CD4-positive, alpha-beta T cell treated with Interleukin-1 beta for 1 hour (primary cell): ENCODE results near the gene FLT1.

Experiments
- DNase-seq, 2 donors: peaks; one replicate each; pipeline ENCODE4 v3.0.0-alpha.2; 2020 to 2022

Gene FLT1

DNA sequence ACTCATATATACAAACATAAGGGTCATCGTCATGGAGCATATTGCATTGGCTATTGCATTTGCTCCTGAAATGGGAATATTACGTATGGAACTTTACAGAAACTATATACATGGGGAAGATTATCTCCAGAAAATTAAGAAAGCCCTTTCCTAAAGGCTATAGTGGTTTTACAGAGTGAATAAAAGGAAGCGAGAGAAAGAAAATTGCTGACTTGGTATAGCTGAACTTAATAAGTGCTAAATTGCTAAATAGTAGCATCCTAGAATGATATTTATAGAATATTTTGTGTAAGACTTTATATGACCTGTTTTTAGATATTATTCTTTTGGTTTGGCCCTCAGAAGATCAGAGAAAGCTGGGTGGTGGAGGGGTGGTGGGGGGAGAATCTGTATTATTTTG lies 114.6 kb downstream of the FLT1 start:
- DNase-seq, result no peak

DNA sequence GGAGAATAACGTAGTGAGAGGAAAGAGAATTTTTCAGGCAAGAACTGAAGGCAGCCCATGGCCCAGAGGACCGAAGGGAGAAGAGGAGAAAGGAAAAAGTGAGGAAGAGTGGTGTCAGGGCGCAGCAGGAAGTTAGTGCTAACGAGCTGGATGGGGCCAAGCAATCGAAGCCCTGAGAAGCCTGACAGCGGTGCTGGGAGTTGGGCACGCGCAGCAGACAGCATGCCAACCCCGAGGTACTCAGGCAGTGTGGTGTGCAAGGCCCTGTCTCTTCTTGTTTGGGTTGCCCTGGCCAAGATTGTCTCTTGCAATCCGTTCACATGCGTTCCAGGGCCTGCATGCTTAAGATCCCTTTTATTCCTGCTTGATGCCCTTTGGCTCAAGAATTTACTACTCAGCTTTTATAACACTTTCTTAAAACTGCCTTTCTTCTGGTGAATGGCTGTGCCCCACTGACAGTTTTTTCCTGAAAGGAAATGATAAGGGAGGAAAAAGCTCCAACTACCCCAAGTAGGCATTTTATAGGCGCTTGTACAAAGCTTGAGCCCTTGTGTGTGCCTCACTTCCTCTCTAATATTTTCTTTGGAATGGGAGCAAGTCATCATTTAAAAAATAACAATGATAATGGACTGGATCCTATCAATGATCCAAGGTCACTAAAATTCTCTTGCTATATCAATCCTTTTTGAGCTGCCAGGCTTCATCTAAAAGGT lies 115.4 kb downstream of the FLT1 start:
- DNase-seq, result no peak

DNA sequence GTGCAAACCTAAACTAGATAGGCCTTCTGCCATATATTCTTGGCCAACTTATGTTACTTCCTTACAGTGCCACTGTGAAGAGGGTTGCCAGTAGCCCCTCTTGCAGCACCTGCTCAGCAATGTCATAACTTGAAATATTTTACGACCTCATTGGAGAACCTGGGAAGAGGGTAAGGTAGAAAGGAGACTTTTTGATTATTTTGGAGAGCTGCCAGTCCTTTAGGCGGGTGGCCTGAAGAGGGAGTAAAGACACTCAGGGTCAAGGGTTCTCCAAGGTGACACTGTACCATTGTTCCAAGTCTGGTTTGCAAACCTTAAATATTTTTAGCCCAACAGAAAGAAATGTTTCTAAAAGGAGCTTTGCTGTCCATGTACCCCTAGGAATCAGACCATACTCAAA lies 118.3 kb downstream of the FLT1 start:
- DNase-seq, result no peak

DNA sequence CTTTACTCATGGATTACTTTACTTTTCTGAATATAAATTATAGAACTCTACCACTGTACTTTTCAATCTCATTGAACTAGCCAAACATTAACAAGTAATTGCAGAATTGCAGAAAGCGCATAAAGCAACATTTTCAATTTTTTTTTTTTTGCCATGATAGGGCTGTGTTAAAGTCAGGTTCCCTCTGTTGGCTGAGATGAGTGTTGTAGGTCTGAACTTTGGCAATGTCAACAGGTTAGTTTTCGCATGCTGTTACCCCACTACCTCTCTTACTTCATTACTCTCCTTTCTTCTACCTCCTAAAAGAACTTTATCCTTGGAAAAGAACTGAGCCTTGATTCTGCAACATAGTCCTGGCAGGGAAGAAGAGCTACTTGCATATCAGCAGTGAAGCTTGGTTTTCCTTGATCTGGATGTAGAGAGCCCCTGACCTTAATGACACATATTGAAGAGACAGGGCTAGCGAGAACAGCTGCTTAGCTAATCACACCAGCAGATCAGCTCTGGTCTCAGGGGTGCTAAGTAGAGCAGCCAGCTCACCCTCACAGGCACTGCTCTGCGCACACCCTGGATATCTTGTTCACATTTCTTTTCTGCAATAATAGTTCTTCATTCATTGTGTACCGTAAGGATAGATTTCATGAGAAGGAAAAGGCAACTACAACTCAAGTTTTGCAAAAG lies 119.5 kb downstream of the FLT1 start:
- DNase-seq, result no peak

DNA sequence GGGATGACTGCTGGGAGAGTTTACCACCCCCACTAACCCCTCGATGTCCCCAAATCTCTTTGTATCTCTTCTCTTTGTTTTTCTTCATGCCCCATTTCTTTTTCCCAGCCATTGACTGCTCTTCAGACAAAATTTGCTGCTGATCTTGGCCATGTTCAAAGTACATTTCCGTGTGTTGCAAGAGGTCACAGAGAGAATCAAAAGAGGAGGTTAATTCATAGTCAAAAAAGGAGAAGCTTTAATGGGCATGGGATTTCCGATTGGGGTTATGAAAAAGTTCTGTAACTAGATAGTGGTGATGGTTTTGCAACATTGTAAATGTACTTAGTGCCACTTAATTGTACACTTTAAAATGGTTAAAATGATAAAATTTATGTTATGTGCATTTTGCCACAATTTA lies 121.1 kb downstream of the FLT1 start:
- no peak for DNase-seq

DNA sequence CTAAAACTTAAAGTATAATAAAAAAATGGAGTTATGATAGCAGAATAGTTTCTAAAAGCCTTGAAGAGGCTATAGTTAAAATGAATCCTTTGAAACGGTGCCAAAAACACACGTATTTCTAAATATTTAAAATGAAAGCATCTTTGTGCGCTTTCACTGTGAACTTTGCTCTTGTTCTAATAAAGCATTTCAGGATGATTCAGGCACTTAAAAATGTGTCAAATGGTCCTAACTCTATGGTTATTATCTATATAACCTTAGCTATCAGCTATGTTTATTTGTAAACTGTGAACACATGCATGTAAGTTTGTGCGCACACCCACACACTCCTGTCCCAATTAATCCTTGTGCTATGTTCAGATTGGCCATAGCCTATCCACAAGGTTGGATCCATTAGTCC lies 124.5 kb downstream of the FLT1 start:
- DNase-seq, result no peak

DNA sequence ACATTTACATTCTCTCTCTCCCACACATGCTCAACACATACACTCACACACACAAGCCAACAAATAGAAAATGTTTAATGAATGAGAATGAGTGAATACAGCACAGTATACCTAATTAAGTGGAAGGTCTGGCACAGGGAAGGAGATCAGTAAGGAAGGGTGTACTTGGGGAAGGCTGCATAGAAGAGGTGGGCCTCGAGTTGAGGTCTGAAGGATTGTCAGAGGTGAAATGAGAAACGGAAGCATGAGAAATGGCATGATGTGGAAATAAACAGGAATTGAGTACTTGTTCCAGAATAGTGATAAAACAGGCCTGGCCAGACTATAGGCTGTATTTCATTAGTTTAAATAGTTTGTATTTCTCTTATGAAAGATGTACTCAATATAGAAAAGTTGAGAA lies 136.2 kb downstream of the FLT1 start:
- no peak for DNase-seq

DNA sequence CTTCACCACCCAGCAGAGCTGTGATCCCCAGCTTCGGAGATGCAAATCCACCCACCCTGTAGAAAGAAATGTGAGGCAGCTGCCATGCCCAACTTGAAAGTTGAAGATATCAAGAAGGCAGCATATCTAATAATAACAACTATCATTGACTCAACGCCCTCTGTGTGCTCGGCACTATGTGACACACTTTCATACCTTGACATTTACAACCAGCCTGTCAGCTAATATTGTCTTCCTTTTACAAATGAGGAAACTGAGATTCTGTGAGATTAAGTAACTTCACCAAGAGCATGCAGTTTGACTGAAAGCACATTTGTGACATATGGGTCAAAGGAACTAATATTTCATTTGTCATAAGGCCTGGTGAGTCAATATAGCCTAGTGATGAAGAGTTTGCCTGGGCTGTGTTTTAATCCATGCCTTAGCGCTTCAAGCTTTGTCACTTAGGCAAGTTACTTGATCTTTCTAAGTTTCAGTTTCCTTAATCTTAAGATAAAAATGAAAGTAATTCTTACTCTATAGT lies 137.0 kb downstream of the FLT1 start:
- DNase-seq, result no peak

DNA sequence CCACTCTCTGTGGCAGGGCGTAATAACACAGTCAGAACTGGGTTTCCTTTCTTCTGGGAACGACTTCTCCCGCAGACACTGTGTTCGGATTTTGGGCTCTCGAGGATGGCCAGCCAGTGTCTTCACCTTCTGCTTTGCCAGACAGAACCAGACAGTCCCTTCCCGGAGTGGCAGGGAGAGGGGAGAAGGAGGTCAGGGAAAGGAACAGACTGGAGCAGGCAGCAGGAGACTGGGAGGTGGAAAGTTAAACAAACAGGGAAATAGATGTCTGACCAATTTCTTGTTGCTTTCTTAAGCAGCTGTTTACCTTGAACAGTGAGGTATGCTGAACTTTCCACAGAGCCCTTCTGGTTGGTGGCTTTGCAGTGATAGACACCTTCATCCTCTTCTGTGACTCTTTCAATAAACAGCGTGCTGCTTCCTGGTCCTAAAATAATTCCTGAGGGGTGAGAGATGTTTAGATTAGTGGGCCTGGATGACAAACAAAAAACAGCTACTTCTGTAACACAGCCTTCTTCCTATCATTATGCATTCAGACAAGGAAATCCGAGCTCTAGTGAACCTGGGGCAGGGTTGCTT lies 137.6 kb downstream of the FLT1 start:
- DNase-seq, result no peak

DNA sequence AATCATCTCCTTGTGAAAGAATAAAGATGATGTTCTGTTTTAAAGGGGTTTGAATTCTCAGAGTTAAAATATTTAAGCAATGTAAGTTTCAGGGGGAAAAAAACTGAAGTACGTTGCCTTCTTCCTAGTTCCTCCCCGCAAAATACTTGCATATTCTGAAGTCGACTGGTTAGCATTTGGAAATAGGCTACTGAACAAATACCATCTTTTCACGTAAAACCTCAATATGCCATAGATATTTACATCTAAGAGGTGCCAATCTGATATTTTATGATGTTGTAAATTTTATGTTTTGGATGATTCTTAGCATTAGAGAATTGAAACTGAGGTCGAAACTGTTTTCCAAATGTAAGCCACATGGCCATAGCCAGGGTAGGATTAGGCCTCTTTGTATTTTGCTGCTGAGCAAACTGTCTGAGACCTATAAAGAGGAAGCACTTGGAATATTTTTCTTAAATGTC lies 138.3 kb downstream of the FLT1 start:
- DNase-seq, result no peak

DNA sequence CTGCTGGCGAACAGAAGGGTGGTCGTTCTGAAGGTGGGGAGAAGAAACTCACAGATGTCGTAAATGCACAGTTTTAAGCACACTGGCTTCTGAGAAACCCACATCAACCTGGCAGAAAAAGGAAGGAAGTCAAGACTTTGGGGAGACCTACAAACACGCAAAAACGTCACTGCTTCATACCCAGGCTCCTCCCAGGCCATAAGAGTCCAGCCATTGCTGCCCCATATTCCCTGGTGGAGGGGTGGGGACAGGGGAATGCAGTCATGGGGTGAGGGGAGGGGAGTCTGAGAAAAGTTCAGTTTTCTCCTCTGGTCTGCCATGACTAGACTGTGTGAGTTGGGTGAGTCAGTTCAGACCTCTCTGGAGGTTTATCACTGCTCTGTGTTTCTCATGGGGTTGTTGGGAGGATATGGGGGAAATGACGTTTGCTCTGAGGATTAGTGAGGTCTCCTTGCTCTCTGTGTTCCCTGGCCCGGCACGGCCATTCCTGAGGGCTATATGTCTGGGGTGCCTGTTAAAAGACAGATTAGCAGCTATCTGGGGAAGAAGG lies 139.0 kb downstream of the FLT1 start:
- peak in 1 of 2 donors; percentile 8 for DNase-seq

DNA sequence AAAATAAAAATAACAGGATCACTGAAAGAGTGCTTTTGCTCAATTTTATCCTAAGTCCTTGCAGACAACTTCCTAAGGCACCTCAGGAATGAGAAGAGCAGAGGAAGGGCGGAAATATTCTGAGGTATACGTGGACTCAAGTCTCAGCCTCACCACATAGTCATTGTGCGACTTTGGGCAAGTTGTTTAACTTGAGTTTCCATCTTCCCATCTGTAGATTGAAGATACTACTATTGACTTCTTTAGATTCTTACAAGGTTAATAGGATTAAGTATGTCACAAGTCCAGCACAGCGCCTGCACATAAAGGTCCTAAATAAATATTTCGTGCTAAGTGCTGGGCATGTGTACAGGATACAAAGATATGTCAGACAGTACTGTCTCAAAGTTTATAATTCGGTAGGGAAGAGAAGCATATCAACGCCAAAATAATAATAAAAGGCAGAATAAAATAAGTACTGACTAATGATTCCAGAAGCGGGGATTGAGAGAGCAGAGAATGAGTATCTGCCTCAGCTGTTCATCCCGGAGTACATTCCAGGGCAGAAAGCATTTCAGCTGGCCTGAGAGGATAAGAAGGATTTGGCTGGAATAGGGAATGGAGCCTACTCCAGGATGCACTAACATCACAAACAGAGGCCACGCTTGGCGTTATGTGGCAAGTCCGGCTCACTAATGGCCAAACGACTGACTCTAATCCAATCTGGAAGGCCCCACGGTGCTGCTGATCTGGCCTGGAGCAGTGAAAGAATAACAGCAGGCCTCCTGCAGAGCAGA lies 139.7 kb downstream of the FLT1 start:
- DNase-seq, result no peak

DNA sequence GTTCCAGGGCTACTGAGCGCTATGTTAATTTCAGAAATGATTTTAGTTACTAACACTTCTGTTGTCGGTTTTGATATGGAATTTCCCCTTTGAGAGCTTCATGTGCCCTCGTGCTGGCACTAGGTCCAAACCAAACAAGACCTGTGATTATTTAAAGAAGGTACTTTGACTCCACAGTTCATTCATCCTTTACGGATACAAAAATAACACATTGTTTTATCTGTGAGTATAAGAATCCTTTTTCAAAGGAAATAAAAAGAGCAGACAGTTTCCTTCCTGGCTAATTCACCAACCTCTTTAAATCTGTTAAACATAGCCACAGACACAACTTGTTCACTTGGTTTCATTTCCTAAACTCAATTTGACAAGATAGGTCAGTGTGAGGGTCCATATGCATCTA lies 141.2 kb downstream of the FLT1 start:
- no peak for DNase-seq

DNA sequence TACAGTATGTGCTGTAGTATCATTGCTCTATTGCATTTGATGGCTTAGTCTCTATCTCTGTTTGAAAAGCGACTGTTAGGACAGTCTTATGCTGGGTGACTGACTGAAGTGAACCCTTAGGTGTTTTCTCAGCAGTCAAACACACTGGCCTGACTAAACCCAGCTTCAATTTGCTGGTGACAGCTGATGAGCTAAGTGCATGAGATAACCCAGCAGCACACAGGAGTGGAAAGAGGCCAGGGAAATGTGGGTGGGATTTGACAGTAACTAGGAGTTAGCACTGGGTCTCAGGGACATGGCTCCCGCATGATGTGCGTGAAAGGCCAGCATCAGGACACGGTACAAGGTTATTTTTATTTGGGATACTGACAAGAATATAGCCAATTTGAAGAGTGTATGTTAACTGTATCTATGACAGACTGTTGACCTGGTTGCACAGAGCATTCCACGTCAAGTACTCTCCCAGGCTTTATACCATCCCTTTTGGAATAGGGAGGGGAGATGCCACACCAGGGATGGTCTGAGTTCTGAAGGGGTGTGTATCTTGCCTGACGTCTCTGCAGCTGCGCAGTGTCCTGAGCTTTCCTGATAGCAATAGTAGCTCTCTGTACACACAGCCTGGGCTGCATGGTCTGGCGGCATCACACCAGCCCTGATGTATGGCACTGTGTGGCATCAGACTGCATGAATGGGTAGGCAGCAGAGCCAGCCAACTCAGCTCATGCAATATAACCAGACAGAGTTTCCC lies 144.8 kb downstream of the FLT1 start:
- no peak for DNase-seq

DNA sequence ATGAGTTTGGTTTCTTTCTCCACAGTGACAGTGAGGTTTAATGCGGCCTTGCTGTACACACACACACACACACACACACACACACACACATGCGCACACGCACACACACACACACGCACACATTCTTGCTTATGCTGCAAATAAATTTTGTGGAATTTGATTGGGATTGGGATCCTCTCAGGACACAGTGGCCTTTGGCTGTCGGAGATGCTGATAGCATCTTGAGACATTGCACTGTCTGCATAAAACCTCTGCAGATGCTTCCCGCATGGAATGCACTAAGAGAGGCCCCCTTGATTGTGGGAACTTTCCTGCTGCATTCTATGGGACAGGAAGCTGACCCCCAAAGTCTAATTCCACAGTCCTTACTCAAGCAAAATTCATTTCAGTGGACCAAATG lies 145.6 kb downstream of the FLT1 start:
- DNase-seq, result no peak

DNA sequence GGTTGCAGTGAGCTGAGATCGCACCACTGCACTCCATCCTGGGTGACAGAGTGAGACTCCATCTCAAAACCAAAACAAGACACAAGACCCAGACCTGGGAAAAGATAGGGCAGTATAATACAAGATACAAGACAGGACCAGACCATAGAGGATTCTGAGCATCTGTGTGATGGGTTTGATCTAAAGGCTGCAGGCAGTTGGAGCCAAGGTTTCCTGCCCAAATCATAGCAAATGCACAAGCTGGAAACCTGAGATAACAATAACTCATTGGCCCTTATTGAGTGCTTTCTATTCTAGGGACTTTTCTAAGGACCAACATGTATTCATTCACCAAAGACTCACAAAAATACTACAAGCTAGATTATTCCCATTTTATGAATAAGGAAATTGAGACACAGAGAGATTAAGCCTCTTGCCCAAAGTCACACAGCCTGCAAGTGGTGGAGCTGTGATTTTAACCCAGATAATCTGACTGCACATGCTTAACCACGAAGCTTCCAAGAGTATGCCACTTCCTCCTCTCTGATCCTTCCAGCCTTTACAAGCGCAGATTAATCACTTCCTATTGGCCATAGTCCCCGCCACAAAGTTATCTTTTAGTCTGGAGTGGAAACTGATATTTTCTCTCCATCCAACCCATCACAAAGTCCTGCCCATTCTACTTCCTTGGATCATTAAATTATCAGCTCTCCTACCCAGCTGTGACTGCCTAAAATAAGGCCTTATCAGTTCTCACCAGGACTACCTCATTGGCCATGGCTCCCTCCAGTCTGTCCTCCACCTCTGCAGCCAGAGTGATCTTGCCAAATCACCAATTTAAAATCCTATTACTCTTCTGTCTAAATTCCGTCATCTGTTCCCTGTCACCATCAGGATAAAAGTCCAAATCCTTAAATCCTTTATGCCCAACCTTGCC lies 147.2 kb downstream of the FLT1 start:
- no peak for DNase-seq

DNA sequence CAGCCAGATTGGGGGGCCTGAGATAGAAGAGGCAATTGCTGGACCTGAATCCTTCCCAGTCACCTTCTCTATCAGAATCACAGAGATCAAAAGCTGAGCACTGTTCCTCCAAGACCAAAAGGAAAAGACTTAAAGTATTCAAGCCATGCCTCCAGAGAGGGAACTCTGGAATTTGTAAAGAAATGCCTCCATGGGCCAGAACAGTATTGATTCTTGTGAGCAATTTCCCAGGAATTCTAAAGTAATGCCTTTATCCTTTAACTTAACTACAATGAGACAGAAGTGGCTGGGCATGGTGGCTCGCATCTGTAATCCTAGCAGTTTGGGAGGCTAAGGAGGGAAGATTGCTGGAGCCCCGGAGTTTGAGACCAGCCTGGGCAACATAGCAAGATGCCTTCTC lies 148.8 kb downstream of the FLT1 start:
- DNase-seq, result no peak

DNA sequence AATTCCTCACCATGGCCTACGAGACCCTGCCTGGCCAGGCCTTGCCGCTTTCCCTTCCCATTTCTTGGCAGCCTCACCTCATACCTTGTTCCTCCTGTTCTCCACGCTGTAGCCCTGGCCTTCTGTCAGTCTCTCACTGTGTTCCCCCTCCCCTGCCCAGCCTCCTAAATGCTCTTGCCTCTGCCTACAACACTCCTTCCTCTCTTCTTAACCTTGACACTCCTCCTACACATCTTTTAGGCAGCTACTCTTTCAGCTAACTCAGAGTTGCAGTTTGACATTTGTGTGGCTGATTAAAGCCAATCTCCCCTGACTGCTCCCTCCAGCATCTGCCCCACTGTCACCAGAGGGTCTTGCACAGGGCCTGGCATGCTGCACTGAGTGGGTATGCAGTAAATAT lies 150.8 kb downstream of the FLT1 start:
- DNase-seq, result no peak

DNA sequence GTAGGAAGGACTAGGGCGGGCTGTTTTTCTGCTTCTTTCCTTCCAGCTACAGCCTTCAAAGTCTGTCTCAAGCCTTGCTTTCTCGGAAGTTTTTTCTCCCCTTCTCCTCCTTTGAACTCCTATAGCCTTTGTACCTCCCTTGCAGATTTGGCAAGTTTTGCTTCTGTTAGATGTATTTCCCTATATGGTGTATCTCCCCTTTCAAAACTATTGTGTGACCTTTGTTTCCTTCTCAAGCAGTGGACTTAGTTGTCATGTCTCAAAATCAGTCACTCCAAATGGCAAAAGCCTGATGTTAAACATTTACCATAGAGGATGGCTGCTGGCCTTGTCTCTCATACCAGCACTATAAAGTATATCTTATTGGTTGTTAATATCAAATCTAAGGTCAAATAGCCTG lies 152.7 kb downstream of the FLT1 start:
- DNase-seq, result no peak

DNA sequence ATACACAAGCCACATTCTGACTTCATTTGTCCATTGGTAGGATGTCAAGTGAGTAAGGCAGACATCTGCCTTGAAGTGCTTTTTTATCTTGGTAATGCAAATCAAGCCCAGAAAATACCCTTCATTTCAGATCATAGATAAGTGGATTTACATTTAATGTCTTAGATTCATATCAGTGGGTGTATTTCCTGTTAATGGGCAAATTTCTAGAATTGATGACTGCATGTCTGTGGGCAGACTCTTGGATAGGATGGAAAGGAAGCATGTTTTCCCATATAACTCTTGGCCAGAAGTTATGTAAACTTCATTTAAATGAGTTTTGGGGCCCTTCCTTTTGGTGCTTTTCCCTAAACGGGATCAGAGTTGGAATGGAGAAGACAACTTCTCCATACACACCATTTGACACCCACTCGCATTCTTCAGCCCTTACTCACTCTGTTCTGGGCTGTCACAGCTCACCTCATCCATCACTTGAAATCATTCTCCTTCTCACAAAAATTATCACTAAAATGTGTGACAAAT lies 154.6 kb downstream of the FLT1 start:
- DNase-seq, result no peak

DNA sequence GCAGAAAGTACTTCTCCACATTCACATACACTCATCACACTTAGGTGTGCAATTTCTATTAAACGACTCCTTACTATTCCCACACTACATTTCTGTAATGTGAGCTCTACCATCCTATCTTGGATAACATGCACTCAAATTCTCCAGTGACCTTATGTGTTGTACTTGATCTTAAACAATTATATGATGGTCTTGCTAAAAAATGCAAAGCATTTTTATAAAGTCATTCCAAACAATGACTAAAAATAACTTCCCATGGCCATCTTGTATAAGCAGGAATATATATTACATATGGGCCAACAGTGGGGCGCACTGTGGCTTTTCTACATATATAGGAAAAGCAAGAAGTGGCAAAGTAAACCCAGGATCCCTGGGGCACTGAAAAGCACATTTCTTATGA lies 155.5 kb downstream of the FLT1 start:
- DNase-seq, result no peak
